Activated CD8-positive, alpha-beta T cell treated with anti-CD3 and anti-CD28 coated beads for 36 hours (primary cell): Measurements from ENCODE around the gene ZSCAN26. TPM values are rescaled to one million over a fixed set of nuclear protein-coding genes. Genes with fewer than 3 reads are reported as not detected.

Experiments
- ATAC-seq: fragments of 200-7000 bp; cut with Tn5 transposase; one replicate; pipeline ENCODE4 v1.10.0; 2021; ENCODE audit warnings: mild to moderate bottlenecking, moderate library complexity
- CTCF ChIA-PET: fragments of 350-600 bp; sonication (Branson Sonifier 250); formaldehyde crosslinking; loops from one replicate; lab custom pipeline; 2021; ENCODE audit warnings: antibody characterized with exemption; lab: Charles Lee
- POLR2A ChIA-PET: fragments of 350-600 bp; sonication (Branson Sonifier 250); formaldehyde crosslinking; loops from one replicate; lab custom pipeline; 2021; ENCODE audit warnings: antibody characterized with exemption; lab: Charles Lee
- DNase-seq: peaks from one replicate; pipeline ENCODE4 v3.0.0-alpha.2; 2020
- H3K27ac Mint-ChIP-seq: one replicate; pipeline ENCODE4 v1.8.0; 2021; ENCODE audit warnings: mild to moderate bottlenecking, mixed read lengths
- H3K27me3 Mint-ChIP-seq: one replicate; pipeline ENCODE4 v1.8.0; 2021; ENCODE audit warnings: mixed read lengths
- H3K36me3 Mint-ChIP-seq: one replicate; pipeline ENCODE4 v1.8.0; 2021; ENCODE audit warnings: low read depth, mixed read lengths
- H3K4me1 Mint-ChIP-seq: one replicate; pipeline ENCODE4 v1.8.0; 2021; ENCODE audit warnings: low read depth, mixed read lengths
- H3K4me3 Mint-ChIP-seq: one replicate; pipeline ENCODE4 v1.8.0; 2021; ENCODE audit warnings: mild to moderate bottlenecking, moderate library complexity, mixed read lengths
- H3K9me3 Mint-ChIP-seq: one replicate; pipeline ENCODE4 v1.8.0; 2021; ENCODE audit warnings: mixed read lengths
- intact Hi-C: fragments of 100-400 bp; cut with micrococcal nuclease; formaldehyde crosslinking; loops from one replicate; pipeline ENCODE4 v1.10.0; 2022
- total RNA-seq, 2 experiments: library from RNA; stranded (reverse); gene quantifications; one replicate each; pipeline ENCODE4 v1.2.3, GENCODE V29; 2021
- TF ChIP-seq, protein P1 (sequence below): fragments of 200-600 bp; IDR thresholded peaks from one replicate; pipeline ENCODE4 v1.8.0; 2022; ENCODE audit warnings: antibody characterized with exemption, mild to moderate bottlenecking

Gene ZSCAN26
- total RNA-seq, 2 experiments from 2014 or later, result 3.6 to 3.8 TPM

DNA sequence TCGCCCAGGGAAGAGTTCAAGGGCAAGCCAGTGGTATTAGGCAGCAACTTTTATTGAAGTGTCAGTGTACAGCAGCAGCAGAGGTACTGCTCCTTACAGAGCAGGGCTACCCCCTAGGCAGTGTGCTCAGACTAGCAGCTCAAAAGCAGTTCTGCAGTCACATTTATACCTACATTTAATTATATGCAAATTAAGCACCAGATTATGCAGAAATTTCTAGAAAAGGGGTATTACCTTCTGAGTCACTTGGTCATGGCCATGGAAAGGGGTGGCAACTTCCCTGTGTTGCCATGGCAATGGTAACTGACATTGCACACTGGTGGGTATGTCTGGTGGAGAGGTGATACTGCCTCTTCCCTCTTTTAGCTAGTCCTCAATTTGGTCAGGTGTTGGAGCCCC lies 12.8 kb upstream of the ZSCAN26 start:
- peaks cover 32% of the 10 kb centered on the region for H3K4me1 Mint-ChIP-seq
- no peak overlapping the region for H3K27ac Mint-ChIP-seq
- intact Hi-C loops, result loop anchor here (10.0 kb wide), 1 partner anchor 119 kb away; no protein-coding TSS in a partner anchor
- ChIA-PET POLR2A (interaction anchor here (0.9 to 1.2 kb wide), 5 partner anchors 12 to 124 kb away, joined by 3 to 4 read pairs (median 3); partner anchors contain the start of gene ZKSCAN8), CTCF (interaction anchor here (1.4 to 2.8 kb wide), 3 partner anchors 25 to 113 kb away, joined by 3 to 11 read pairs (median 9); partner anchors contain the start of gene ZKSCAN8)
- TF ChIP-seq, protein P1, sequence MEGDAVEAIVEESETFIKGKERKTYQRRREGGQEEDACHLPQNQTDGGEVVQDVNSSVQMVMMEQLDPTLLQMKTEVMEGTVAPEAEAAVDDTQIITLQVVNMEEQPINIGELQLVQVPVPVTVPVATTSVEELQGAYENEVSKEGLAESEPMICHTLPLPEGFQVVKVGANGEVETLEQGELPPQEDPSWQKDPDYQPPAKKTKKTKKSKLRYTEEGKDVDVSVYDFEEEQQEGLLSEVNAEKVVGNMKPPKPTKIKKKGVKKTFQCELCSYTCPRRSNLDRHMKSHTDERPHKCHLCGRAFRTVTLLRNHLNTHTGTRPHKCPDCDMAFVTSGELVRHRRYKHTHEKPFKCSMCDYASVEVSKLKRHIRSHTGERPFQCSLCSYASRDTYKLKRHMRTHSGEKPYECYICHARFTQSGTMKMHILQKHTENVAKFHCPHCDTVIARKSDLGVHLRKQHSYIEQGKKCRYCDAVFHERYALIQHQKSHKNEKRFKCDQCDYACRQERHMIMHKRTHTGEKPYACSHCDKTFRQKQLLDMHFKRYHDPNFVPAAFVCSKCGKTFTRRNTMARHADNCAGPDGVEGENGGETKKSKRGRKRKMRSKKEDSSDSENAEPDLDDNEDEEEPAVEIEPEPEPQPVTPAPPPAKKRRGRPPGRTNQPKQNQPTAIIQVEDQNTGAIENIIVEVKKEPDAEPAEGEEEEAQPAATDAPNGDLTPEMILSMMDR, result no peak
- peaks cover 2% of the 10 kb centered on the region for H3K27me3 Mint-ChIP-seq
- H3K4me3 Mint-ChIP-seq, result no peak overlapping the region
- peaks cover 4% of the 10 kb centered on the region for H3K9me3 Mint-ChIP-seq
- H3K36me3 Mint-ChIP-seq, result peaks cover 2% of the 10 kb centered on the region
- peak; percentile 61 for DNase-seq
- ATAC-seq, result peak; percentile 62

DNA sequence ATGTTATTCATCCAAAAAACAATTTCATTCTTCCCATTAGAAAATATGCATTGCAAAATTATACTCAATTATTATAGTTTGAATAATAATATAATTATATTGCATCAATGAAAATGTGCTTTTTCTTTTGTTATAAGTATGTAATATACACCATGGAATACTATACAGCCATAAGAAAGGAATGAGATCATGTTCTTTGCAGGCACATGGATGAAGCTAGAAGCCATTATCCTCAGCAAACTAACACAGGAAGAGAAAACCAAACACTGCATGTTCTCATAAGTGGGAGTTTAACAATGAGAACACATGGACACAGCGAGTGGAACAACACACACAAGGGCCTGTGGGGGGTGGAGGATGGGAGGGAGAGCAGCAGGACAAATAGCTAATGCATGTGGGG lies 9.9 kb upstream of the ZSCAN26 start:
- ChIA-PET CTCF (interaction anchor here (1.6 kb wide), 1 partner anchor 98 kb away, joined by 3 read pairs; no protein-coding TSS in a partner anchor), POLR2A (no interaction called here)
- ATAC-seq (no peak), DNase-seq (no peak)
- Mint-ChIP-seq H3K27me3 (peaks cover 2% of the 10 kb centered on the region), H3K4me3 (no peak overlapping the region), H3K9me3 (peaks cover 7% of the 10 kb centered on the region), H3K36me3 (peaks cover 2% of the 10 kb centered on the region), H3K4me1 (peaks cover 14% of the 10 kb centered on the region), H3K27ac (no peak overlapping the region)
- TF ChIP-seq, protein P1, result no peak
- intact Hi-C loops, result loop anchor here (10.0 kb wide), 1 partner anchor 122 kb away; no protein-coding TSS in a partner anchor

DNA sequence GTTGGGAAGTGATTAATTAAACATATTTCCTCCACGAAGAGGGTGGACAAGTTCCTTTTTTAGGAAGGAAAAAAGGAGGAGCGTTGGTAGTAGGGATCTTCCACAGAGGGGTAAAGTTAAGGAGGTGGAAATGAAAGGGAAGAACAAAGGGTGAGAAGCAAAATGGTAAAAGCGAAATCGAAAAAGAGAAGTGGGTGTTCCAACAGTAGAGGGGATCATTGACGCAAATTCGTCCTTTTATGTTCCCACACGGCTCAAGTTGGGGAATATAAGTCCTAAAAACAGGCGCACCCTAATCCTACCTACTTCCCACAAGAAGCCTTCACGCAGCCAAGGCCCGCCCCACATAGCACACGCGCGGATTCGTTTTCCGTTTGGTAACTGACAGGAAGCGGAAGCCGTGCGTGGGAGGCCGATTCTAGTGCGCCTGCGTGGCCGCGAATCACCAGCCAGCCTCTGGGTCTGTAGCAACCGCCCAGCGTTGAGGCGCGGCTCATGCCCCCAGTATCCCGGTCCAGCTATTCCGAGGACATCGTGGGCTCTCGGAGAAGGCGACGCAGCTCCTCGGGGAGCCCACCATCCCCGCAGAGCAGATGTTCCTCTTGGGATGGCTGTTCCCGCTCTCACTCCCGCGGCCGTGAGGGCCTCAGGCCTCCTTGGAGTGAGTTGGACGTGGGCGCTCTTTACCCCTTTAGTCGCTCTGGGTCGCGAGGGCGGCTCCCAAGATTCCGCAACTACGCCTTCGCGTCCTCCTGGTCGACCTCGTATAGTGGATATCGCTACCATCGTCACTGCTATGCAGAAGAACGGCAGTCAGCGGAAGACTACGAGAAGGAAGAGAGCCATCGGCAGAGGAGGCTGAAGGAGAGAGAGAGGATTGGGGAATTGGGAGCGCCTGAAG lies 7.8 kb upstream of the ZSCAN26 start, which contains the start of gene NKAPL:
TSS of gene NKAPL (plus strand) at position 421 of the 901 bp plus-strand sequence. CDS start at position 496, 75 bp downstream.
- intact Hi-C loops, result loop anchor here (10.0 kb wide), 1 partner anchor 124 kb away; no protein-coding TSS in a partner anchor
- TF ChIP-seq, protein P1, result no peak
- ATAC-seq (peak; percentile 64), DNase-seq (peak; percentile 80)
- ChIA-PET POLR2A (interaction anchor here (0.9 kb wide), 1 partner anchor 8 kb away, joined by 3 read pairs; the partner anchor contains the start of gene ZSCAN26), CTCF (no interaction called here)
- peaks cover 2% of the 10 kb centered on the region for H3K36me3 Mint-ChIP-seq
- peaks cover 2% of the 10 kb centered on the region for H3K27me3 Mint-ChIP-seq
- H3K4me1 Mint-ChIP-seq, result peaks cover 4% of the 10 kb centered on the region
- H3K9me3 Mint-ChIP-seq, result peaks cover 7% of the 10 kb centered on the region
- peak within 1 kb of the TSS; percentile 46 for H3K4me3 Mint-ChIP-seq
- peak within 1 kb of the TSS; percentile 59 for H3K27ac Mint-ChIP-seq

DNA sequence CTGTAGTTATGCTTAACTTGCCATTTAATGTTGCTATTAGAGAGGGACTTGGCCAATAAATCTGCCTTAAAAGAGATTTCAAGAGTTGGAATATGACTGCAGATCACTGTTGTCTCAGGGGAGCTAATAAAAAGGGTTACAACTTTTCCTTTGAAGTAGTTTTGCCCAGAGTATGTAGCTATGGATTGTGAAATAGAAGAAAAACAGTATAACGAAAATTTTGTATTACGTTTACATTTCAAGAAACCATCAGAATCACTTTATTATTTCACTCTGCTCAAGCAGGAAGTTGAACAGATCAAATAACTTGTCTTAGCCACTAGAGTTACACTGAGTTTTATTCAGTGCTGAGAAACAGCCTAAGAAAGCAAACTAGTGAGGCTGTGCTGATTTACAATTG lies 3.0 kb upstream of the ZSCAN26 start:
- peaks cover 4% of the 10 kb centered on the region for H3K9me3 Mint-ChIP-seq
- peaks cover 16% of the 10 kb centered on the region for H3K4me1 Mint-ChIP-seq
- intact Hi-C loops, result loop anchor here (10.0 kb wide), 1 partner anchor 91 kb away; no protein-coding TSS in a partner anchor
- H3K27me3 Mint-ChIP-seq, result no peaks in the 10 kb centered on the region
- H3K36me3 Mint-ChIP-seq, result no peaks in the 10 kb centered on the region
- no peak overlapping the region for H3K4me3 Mint-ChIP-seq
- DNase-seq, result no peak
- TF ChIP-seq, protein P1, result no peak
- H3K27ac Mint-ChIP-seq, result no peak overlapping the region
- POLR2A ChIA-PET, result interaction anchor here (1.3 to 1.7 kb wide), 2 partner anchors 12 to 122 kb away, joined by 3 to 4 read pairs; partner anchors contain the start of genes ZKSCAN4 and ZKSCAN8
- CTCF ChIA-PET, result interaction anchor here (2.8 kb wide), 1 partner anchor 92 kb away, joined by 11 read pairs; no protein-coding TSS in a partner anchor
- no peak for ATAC-seq
